ENCODE results near the gene RXFP4. TPM values are rescaled to one million over a fixed set of nuclear protein-coding genes. Genes with fewer than 3 reads are reported as not detected.

Gene RXFP4
- total RNA-seq, 1 donor from 2014 or later = not detected

DNA sequence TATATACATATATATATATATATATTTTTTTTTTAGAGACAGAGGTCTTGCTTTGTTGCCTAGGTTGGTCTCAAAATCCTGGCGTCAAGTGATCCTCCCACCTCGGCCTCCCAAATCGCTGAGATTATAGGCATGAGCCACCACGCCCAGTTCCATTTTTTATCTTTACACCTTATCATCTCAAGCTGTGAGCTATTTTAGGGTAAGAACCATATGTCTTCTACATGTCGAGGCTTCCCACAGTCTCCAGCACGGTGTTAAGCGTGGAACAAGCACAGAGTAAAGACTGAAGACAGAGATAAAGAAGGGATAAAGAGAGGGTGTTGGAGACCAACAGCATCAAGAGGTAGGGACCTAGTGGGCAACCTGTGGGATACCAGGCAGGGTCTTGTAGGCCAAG, 22.8 kb downstream of the RXFP4 start:
- Mint-ChIP-seq H3K4me1 (ENCODE audit: unreplicated experiment) (peaks cover 21% of the 10 kb centered on the region), H3K27me3 (no peaks in the 10 kb centered on the region), H3K27ac (no peak overlapping the region), H3K4me3 (no peak overlapping the region), H3K9me3 (no peaks in the 10 kb centered on the region), H3K36me3 (peaks cover 13% of the 10 kb centered on the region)
- TF ChIP-seq, protein P1, sequence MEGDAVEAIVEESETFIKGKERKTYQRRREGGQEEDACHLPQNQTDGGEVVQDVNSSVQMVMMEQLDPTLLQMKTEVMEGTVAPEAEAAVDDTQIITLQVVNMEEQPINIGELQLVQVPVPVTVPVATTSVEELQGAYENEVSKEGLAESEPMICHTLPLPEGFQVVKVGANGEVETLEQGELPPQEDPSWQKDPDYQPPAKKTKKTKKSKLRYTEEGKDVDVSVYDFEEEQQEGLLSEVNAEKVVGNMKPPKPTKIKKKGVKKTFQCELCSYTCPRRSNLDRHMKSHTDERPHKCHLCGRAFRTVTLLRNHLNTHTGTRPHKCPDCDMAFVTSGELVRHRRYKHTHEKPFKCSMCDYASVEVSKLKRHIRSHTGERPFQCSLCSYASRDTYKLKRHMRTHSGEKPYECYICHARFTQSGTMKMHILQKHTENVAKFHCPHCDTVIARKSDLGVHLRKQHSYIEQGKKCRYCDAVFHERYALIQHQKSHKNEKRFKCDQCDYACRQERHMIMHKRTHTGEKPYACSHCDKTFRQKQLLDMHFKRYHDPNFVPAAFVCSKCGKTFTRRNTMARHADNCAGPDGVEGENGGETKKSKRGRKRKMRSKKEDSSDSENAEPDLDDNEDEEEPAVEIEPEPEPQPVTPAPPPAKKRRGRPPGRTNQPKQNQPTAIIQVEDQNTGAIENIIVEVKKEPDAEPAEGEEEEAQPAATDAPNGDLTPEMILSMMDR (conservative IDR thresholded peaks at IDR 0.05) = no peak
- DNase-seq (ENCODE audit: extremely low spot score, unreplicated experiment) = no peak

DNA sequence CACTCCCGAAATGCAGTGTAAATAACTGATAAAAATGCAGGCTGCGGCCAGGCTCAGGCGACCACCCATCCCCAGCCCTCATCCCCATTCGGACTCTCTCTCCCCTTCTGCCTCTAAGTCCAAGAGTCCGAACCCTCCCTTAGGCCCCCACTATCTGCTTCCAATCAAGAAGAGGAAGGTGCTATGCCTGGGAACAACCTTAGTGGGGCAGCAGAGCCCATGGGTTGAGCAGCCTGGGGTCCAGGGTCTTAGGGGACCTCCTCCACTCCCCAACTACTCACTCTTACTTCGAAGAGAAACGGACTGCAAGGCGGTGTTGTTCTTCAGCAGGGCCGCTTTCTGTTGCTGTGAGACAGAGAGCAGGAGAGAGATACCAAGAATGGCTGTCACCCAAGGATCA, 24.7 kb downstream of the RXFP4 start:
- peaks cover 4% of the 10 kb centered on the region for H3K36me3 Mint-ChIP-seq
- H3K4me1 Mint-ChIP-seq (ENCODE audit: unreplicated experiment) = peaks cover 36% of the 10 kb centered on the region
- H3K27me3 Mint-ChIP-seq = no peaks in the 10 kb centered on the region
- H3K27ac Mint-ChIP-seq = no peak overlapping the region
- no peak overlapping the region for H3K4me3 Mint-ChIP-seq
- TF ChIP-seq, protein P1 (conservative IDR thresholded peaks at IDR 0.05) = peak; percentile 45
- no peak for DNase-seq (ENCODE audit: extremely low spot score, unreplicated experiment)
- no peaks in the 10 kb centered on the region for H3K9me3 Mint-ChIP-seq

DNA sequence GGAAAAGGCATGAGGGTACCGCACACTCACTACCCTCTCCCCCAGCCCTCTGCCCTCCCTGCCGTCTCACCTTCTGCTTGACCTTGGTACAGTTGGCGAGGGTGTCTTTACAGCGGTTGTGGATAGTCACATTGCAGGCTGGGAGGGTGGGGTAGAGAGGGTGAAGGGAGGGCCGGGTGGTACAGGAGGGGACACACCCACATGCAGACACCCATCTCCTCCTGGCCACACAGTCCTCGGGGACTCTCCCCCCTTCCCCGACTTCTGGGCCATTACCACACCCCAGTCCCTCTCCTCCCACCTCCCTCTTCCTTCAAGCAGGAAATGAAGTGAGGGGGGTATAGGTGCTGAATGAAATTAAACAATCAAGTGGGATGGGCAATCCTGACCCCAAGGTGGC, 25.3 kb downstream of the RXFP4 start:
- no peak for DNase-seq (ENCODE audit: extremely low spot score, unreplicated experiment)
- peaks cover 37% of the 10 kb centered on the region for H3K4me1 Mint-ChIP-seq (ENCODE audit: unreplicated experiment)
- no peaks in the 10 kb centered on the region for H3K9me3 Mint-ChIP-seq
- H3K4me3 Mint-ChIP-seq = no peak overlapping the region
- H3K27ac Mint-ChIP-seq = no peak overlapping the region
- H3K36me3 Mint-ChIP-seq = peaks cover 4% of the 10 kb centered on the region
- H3K27me3 Mint-ChIP-seq = no peaks in the 10 kb centered on the region
- TF ChIP-seq, protein P1 (conservative IDR thresholded peaks at IDR 0.05) = no peak

DNA sequence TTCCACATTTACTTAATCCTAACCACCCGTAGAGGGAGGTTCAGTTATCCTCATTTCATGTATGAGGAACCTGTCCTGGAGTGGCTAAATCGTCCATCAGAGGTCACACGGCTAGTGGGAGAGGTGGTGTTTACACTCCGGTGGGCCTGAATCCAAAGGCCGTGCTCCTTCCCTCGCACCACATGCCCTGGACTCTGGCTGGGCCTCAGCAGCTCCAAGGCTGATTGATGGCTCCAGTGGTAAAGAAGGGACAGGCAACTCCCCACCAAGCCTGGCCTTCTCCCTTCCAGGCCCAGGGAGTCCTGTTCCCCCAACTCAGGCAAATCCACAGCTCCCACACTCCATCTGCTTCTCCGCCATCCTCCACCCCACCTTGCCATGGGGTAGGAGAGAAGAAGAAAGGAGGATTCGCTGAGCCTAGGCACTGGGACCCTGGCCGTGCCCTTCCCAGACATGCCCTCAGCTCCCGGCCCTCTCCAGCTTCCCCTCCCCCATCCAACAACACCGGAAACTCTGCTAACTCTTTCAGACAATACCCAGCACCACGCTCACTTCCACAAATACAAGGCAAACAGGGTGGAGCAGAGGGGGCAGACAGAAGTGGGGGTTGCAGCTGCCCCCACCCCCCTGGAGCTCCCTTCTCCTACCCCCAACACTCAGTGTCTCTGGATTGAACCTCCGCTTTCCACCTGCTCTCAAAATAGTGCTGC, 26.1 kb downstream of the RXFP4 start:
- no peaks in the 10 kb centered on the region for H3K27me3 Mint-ChIP-seq
- H3K27ac Mint-ChIP-seq = no peak overlapping the region
- H3K9me3 Mint-ChIP-seq = no peaks in the 10 kb centered on the region
- peaks cover 43% of the 10 kb centered on the region for H3K4me1 Mint-ChIP-seq (ENCODE audit: unreplicated experiment)
- TF ChIP-seq, protein P1 (conservative IDR thresholded peaks at IDR 0.05) = no peak
- peak overlapping the region; percentile 44 for H3K4me3 Mint-ChIP-seq
- DNase-seq (ENCODE audit: extremely low spot score, unreplicated experiment) = no peak
- H3K36me3 Mint-ChIP-seq = peaks cover 4% of the 10 kb centered on the region

DNA sequence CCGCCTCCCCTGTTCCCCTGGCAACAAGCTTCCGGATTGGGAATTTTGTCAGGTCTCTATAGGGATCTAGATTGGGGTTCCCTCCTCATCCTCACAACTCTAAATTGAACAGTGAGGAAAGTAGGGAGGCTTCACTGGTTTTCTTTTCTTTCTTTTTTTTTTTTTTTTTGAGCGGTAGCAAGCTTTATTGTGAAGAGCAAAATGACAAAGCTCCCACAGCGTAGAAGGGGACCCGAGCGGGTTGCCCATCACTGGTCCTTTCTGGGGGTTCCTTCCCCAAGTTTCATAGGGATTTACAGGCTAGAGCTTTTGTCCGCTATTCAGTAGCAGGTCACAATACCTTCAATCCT, 26.6 kb downstream of the RXFP4 start:
- DNase-seq (ENCODE audit: extremely low spot score, unreplicated experiment) = no peak
- no peaks in the 10 kb centered on the region for H3K27me3 Mint-ChIP-seq
- H3K4me3 Mint-ChIP-seq = peak overlapping the region; percentile 44
- H3K4me1 Mint-ChIP-seq (ENCODE audit: unreplicated experiment) = peaks cover 47% of the 10 kb centered on the region
- peaks cover 4% of the 10 kb centered on the region for H3K36me3 Mint-ChIP-seq
- TF ChIP-seq, protein P1 (conservative IDR thresholded peaks at IDR 0.05) = no peak
- no peaks in the 10 kb centered on the region for H3K9me3 Mint-ChIP-seq
- no peak overlapping the region for H3K27ac Mint-ChIP-seq

Data from type B pancreatic cell (in vitro differentiated cells).